Thyroid gland (tissue), 4 donors: ENCODE results near the gene RNU6-7.

Experiments
- CTCF ChIP-seq, 6 experiments: fragments of 200-600 bp in 3 of 6; fragments of 450-650 bp in 3 of 6; sonication (generic) in 3 of 6; IDR thresholded peaks; one replicate each; pipeline ENCODE4 v1.5.1; 2016 to 2019; ENCODE audit warnings: antibody characterized with exemption in 6 of 6, mild to moderate bottlenecking in 2 of 6, inconsistent platforms in 1 of 6, moderate library complexity in 1 of 6
- POLR2A ChIP-seq, 2 donors: fragments of 450-650 bp; IDR thresholded peaks; one replicate each; pipeline ENCODE4 v1.6.1; 2017; ENCODE audit warnings: antibody characterized with exemption in 2 of 2, mild to moderate bottlenecking in 2 of 2, moderate library complexity in 1 of 2

- TF ChIP-seq CTCF (IDR thresholded peaks at IDR 0.05) (no peak), POLR2A (IDR thresholded peaks at IDR 0.05) (no peak)
Measured at GRCh38 chr14:32185097-32185496, 16.7 kb upstream of the RNU6-7 start.
